Measurements from ENCODE around the gene CBX3. TPM values are rescaled to one million over a fixed set of nuclear protein-coding genes. Genes with fewer than 3 reads are reported as not detected.
"Not testable (repeated sequence)": the region's sequence is repeated elsewhere in the genome, so short reads cannot be mapped to it uniquely, and the experiment has no call there.

CBX3 gene
- total and polyA plus RNA-seq, 2 of the 13 experiments (the other 11 are each of a cell fraction or from before 2014, with no cell fraction given): 53.9 to 249 TPM

DNA sequence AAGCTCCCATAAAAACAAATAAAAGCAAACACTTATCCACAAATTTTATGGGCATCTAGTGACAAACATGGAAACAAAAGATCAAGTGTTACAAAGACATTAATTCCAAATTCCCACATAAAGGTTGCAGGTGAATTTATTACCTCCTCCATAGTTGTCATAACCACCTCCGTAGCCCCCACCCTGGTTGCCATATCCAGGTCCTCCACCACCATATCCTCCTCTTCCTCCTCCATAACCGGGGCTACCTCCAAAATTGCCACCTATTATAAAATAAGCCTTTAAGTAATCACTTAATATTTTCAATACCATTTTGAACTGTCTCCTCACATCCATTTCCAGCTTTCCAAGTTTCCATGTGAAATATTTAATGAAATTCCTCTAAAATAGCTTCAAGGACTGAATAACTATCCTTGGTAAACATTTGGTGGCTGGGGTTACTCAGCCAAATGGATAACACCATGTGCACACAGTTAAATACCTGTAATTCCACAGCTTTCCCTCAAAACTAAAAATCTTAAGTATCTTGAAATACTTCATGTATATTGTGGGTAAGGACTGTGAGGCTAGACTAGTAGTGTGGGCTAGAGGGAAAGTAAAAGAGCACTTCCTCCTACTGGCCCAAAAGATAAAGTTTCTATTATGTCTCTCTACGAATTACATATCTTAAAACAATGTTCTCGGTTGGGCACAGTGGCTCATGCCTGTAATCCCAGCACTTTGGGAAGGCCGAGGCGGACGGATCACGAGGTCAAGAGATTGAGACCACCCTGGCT is 7.9 kb upstream of the CBX3 start:
- in situ Hi-C loops (cut with HindIII; ENCODE audit: extremely low pct_ligation_motif_present, low pct_unique_long_range_greater_than_20kb): no loop called here
- peak; percentile 8; the same call in 1 of the 3 replicates for ATAC-seq
- Histone ChIP-seq H3K9ac (ENCODE audit: insufficient read depth, low read depth, low read length) (no peak overlapping the region), H3K79me2 (ENCODE audit: insufficient read depth, low read length) (peaks cover 57% of the 10 kb centered on the region), H3K4me2 (ENCODE audit: low read depth, low read length) (no peak overlapping the region), H3K27me3 (ENCODE audit: control insufficient read depth in 1 of 2, insufficient read depth in 2 of 2, low read length in 2 of 2) (no peaks in the 10 kb centered on the region), H3K4me1 (ENCODE audit: insufficient read depth, low read length) (peaks cover 53% of the 10 kb centered on the region), H3K27ac (ENCODE audit: extremely low read length, insufficient read depth, low read length) (no peak overlapping the region), H3K9me3 (ENCODE audit: low read length) (no peaks in the 10 kb centered on the region), H3K4me3 (replicated peaks in 1 of 3; ENCODE audit: insufficient read depth in 1 of 3, low read depth in 2 of 3, low read length in 3 of 3) (no peak overlapping the region), H3K36me3 (replicated peaks in 1 of 2; ENCODE audit: control insufficient read depth in 1 of 2, insufficient read depth in 2 of 2, low read length in 2 of 2) (peaks cover 25 to 78% of the 10 kb centered on the region in 2 experiments), H4K20me1 (ENCODE audit: insufficient read depth, low read length) (peaks cover 95% of the 10 kb centered on the region), H2AFZ (ENCODE audit: low read length) (no peak overlapping the region)
- no peak for TF ChIP-seq KLF11 (CRISPR knock-in tag; IDR thresholded peaks at IDR 0.05)
- peak; percentile 67; the same call in 1 of the 2 replicates for TF ChIP-seq MBD4 (IDR thresholded peaks at IDR 0.05; ENCODE audit: borderline replicate concordance, low read length)
- intact Hi-C loops (cut with micrococcal nuclease; ENCODE audit: unreplicated experiment): no loop called here
- WGBS (ENCODE audit: low lambda C conversion rate): 98% methylated on average over 8 of the region's 8 CpGs
- no peak for DNase-seq (ENCODE audit: low spot score)
- no TSS peak for BruUV-seq (replicated peaks)
- CTCF ChIA-PET (ENCODE audit: low intra/inter-chr PET ratio, low total read pairs): no interaction called here
- FAIRE-seq: no peak
- POLR2A ChIA-PET: interaction anchor here (1.5 kb wide), 2 partner anchors 12 to 42 kb away, joined by 4 read pairs; partner anchors contain the start of gene NFE2L3

- intact Hi-C loops (cut with micrococcal nuclease; ENCODE audit: unreplicated experiment): loop anchor here (5.0 kb wide), 2 partner anchors 102 to 302 kb away; no protein-coding TSS in a partner anchor
- H3K4me2 ChIP-seq (ENCODE audit: low read depth, low read length); BruUV-seq (replicated peaks); ATAC-seq; FAIRE-seq; H3K27me3 ChIP-seq (ENCODE audit: control insufficient read depth in 1 of 2, insufficient read depth in 2 of 2, low read length in 2 of 2); H2AFZ ChIP-seq (ENCODE audit: low read length); H3K27ac ChIP-seq (ENCODE audit: extremely low read length, insufficient read depth, low read length); CTCF ChIA-PET (ENCODE audit: low intra/inter-chr PET ratio, low total read pairs); DNase-seq (ENCODE audit: low spot score); H3K9me3 ChIP-seq (ENCODE audit: low read length); in situ Hi-C loops (cut with HindIII; ENCODE audit: extremely low pct_ligation_motif_present, low pct_unique_long_range_greater_than_20kb); POLR2A ChIA-PET; H3K9ac ChIP-seq (ENCODE audit: insufficient read depth, low read depth, low read length); H3K4me3 ChIP-seq (replicated peaks in 1 of 3; ENCODE audit: insufficient read depth in 1 of 3, low read depth in 2 of 3, low read length in 3 of 3): not testable (repeated sequence)
- H3K79me2 ChIP-seq (ENCODE audit: insufficient read depth, low read length): peaks cover 69% of the 10 kb centered on the region
- WGBS (ENCODE audit: low lambda C conversion rate): 93% methylated on average over 11 of the region's 11 CpGs
- H3K36me3 ChIP-seq (replicated peaks in 1 of 2; ENCODE audit: control insufficient read depth in 1 of 2, insufficient read depth in 2 of 2, low read length in 2 of 2): peaks cover 25 to 73% of the 10 kb centered on the region in 2 experiments
- peaks cover 94% of the 10 kb centered on the region for H4K20me1 ChIP-seq (ENCODE audit: insufficient read depth, low read length)
- peak; percentile 77 for TF ChIP-seq AGO1 (IDR thresholded peaks at IDR 0.05; ENCODE audit: low read depth, low read length, poor library complexity, severe bottlenecking)
- peaks cover 53% of the 10 kb centered on the region for H3K4me1 ChIP-seq (ENCODE audit: insufficient read depth, low read length)
Observed at GRCh38 chr7:26194764-26195163, 6.8 kb upstream of the CBX3 start.

Data from HepG2 (cell line).